SK-N-SH treated with all-trans-retinoic acid at 6 μM for 48 hours (cell line): ENCODE data around the gene DMBT1.

Experiments used
- ATAC-seq: fragments of 200-7000 bp; cut with Tn5 transposase; 3 replicates; pipeline ENCODE4 v1.9.1; 2020; ENCODE audit warnings: mild to moderate bottlenecking, moderate library complexity
- ARNTL ChIP-seq: fragments of 450-650 bp; formaldehyde crosslinking; IDR thresholded peaks from 2 replicates; pipeline ENCODE4 v1.5.0; 2020; ENCODE audit warnings: low read depth, mild to moderate bottlenecking, moderate library complexity, borderline replicate concordance
- BACH2 ChIP-seq: fragments of 250-450 bp; sonication (Bioruptor Pico); IDR thresholded peaks from 2 replicates; pipeline ENCODE4 v1.9.0; 2021; ENCODE audit warnings: mild to moderate bottlenecking, borderline replicate concordance
- CSDC2 ChIP-seq: fragments of 250-450 bp; sonication (Bioruptor Pico); IDR thresholded peaks from 2 replicates; pipeline ENCODE4 v1.5.0; 2020; ENCODE audit warnings: mild to moderate bottlenecking, moderate library complexity
- ESRRG ChIP-seq: fragments of 250-450 bp; sonication (Bioruptor Pico); IDR thresholded peaks from 2 replicates; pipeline ENCODE4 v1.6.1; 2021; ENCODE audit warnings: mild to moderate bottlenecking
- GLIS3 ChIP-seq: fragments of 250-450 bp; sonication (Bioruptor Pico); IDR thresholded peaks from 2 replicates; pipeline ENCODE4 v1.5.0; 2020; ENCODE audit warnings: mild to moderate bottlenecking, moderate library complexity
- ISL1 ChIP-seq: fragments of 250-450 bp; sonication (Bioruptor Pico); IDR thresholded peaks from 2 replicates; pipeline ENCODE4 v2.1.2; 2022; ENCODE audit warnings: mild to moderate bottlenecking, moderate library complexity
- PPARA ChIP-seq: fragments of 250-450 bp; sonication (Bioruptor Pico); IDR thresholded peaks from 2 replicates; pipeline ENCODE4 v1.5.0; 2020; ENCODE audit warnings: mild to moderate bottlenecking, borderline replicate concordance
- RARB ChIP-seq: fragments of 250-450 bp; sonication (Bioruptor Pico); IDR thresholded peaks from 2 replicates; pipeline ENCODE4 v1.8.0; 2021; ENCODE audit warnings: mild to moderate bottlenecking, moderate library complexity
- TCF4 ChIP-seq: fragments of 250-450 bp; sonication (Bioruptor Pico); IDR thresholded peaks from 2 replicates; pipeline ENCODE4 v1.8.0; 2021; ENCODE audit warnings: mild to moderate bottlenecking, moderate library complexity, borderline replicate concordance
- TOX ChIP-seq: fragments of 250-450 bp; sonication (Bioruptor Pico); IDR thresholded peaks from 2 replicates; pipeline ENCODE4 v1.8.0; 2021; ENCODE audit warnings: mild to moderate bottlenecking, moderate library complexity, borderline replicate concordance
- ZC3H10 ChIP-seq: fragments of 250-450 bp; sonication (Bioruptor Pico); IDR thresholded peaks from 2 replicates; pipeline ENCODE4 v1.5.1; 2021; ENCODE audit warnings: mild to moderate bottlenecking, moderate library complexity
- ZFP3 ChIP-seq: fragments of 250-450 bp; sonication (Bioruptor Pico); IDR thresholded peaks from 2 replicates; pipeline ENCODE4 v1.5.0; 2020; ENCODE audit warnings: mild to moderate bottlenecking, moderate library complexity
- ZFP30 ChIP-seq: fragments of 450-650 bp; formaldehyde crosslinking; IDR thresholded peaks from 2 replicates; pipeline ENCODE4 v1.5.0; 2022; ENCODE audit warnings: mild to moderate bottlenecking, moderate library complexity
- ZNF70 ChIP-seq: fragments of 450-650 bp; formaldehyde crosslinking; IDR thresholded peaks from 2 replicates; pipeline ENCODE4 v1.5.0; 2020; ENCODE audit warnings: mild to moderate bottlenecking, moderate library complexity
- ZNF8 ChIP-seq: fragments of 450-650 bp; formaldehyde crosslinking; IDR thresholded peaks from 2 replicates; pipeline ENCODE4 v1.5.0; 2020; ENCODE audit warnings: mild to moderate bottlenecking, moderate library complexity
- TF ChIP-seq, protein P1 (sequence below): fragments of 250-450 bp; sonication (Bioruptor Pico); IDR thresholded peaks from 2 replicates; pipeline ENCODE4 v1.5.1; 2020; ENCODE audit warnings: low read depth, mild to moderate bottlenecking, moderate library complexity
- TF ChIP-seq, protein P2 (sequence below): fragments of 250-450 bp; sonication (Bioruptor Pico); IDR thresholded peaks from 2 replicates; pipeline ENCODE4 v1.5.0; 2020; ENCODE audit warnings: mild to moderate bottlenecking, moderate library complexity
- TF ChIP-seq, protein P3 (sequence below): fragments of 250-450 bp; sonication (Bioruptor Pico); IDR thresholded peaks from 2 replicates; pipeline ENCODE4 v1.8.0; 2020; ENCODE audit warnings: mild to moderate bottlenecking, moderate library complexity, borderline replicate concordance
- TF ChIP-seq, protein P4 (sequence below): fragments of 250-450 bp; sonication (Bioruptor Pico); IDR thresholded peaks from 2 replicates; pipeline ENCODE4 v1.5.1; 2021; ENCODE audit warnings: mild to moderate bottlenecking, moderate library complexity
- TF ChIP-seq, protein P5 (sequence below): fragments of 250-450 bp; sonication (Bioruptor Pico); IDR thresholded peaks from 2 replicates; pipeline ENCODE4 v1.8.0; 2021; ENCODE audit warnings: low read depth, mild to moderate bottlenecking, moderate library complexity, borderline replicate concordance

DMBT1 gene

DNA sequence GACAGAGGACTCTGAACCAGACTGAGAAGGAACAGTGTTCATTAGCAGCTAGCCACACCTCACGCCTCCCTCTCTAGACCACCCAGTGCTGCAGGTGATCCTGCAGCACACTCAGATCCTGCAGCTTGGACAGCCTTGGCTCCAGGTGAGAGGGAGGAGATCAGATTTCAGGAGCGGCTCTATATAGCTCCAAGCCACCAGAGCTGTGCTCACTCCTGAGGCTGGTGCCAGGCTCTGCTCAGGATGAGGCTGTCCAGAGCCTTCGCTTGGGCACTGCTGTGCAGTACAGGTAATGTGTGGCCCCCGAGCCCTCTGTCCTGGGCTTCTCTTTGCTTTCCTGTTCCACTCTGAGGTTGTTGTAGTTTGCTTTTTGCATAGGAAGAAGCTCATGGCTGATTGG, 96.7 kb downstream of the DMBT1 start:
- ATAC-seq: no peak
- TF ChIP-seq, protein P1, sequence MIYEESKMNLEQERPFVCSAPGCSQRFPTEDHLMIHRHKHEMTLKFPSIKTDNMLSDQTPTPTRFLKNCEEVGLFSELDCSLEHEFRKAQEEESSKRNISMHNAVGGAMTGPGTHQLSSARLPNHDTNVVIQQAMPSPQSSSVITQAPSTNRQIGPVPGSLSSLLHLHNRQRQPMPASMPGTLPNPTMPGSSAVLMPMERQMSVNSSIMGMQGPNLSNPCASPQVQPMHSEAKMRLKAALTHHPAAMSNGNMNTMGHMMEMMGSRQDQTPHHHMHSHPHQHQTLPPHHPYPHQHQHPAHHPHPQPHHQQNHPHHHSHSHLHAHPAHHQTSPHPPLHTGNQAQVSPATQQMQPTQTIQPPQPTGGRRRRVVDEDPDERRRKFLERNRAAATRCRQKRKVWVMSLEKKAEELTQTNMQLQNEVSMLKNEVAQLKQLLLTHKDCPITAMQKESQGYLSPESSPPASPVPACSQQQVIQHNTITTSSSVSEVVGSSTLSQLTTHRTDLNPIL: no peak
- TF ChIP-seq ZFP30 (no peak), ESRRG (CRISPR knock-in tag) (no peak), TCF4 (CRISPR knock-in tag) (no peak), ZNF8 (no peak), GLIS3 (CRISPR knock-in tag) (no peak), PPARA (CRISPR knock-in tag) (no peak), CSDC2 (CRISPR knock-in tag) (no peak), ZC3H10 (CRISPR knock-in tag) (no peak), RARB (no peak), ZNF70 (CRISPR knock-in tag) (no peak), ARNTL (CRISPR knock-in tag) (no peak), BACH2 (no peak), ZFP3 (CRISPR knock-in tag) (no peak), ISL1 (CRISPR knock-in tag) (no peak)
- TF ChIP-seq, protein P2, sequence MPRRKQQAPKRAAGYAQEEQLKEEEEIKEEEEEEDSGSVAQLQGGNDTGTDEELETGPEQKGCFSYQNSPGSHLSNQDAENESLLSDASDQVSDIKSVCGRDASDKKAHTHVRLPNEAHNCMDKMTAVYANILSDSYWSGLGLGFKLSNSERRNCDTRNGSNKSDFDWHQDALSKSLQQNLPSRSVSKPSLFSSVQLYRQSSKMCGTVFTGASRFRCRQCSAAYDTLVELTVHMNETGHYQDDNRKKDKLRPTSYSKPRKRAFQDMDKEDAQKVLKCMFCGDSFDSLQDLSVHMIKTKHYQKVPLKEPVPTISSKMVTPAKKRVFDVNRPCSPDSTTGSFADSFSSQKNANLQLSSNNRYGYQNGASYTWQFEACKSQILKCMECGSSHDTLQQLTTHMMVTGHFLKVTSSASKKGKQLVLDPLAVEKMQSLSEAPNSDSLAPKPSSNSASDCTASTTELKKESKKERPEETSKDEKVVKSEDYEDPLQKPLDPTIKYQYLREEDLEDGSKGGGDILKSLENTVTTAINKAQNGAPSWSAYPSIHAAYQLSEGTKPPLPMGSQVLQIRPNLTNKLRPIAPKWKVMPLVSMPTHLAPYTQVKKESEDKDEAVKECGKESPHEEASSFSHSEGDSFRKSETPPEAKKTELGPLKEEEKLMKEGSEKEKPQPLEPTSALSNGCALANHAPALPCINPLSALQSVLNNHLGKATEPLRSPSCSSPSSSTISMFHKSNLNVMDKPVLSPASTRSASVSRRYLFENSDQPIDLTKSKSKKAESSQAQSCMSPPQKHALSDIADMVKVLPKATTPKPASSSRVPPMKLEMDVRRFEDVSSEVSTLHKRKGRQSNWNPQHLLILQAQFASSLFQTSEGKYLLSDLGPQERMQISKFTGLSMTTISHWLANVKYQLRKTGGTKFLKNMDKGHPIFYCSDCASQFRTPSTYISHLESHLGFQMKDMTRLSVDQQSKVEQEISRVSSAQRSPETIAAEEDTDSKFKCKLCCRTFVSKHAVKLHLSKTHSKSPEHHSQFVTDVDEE (CRISPR knock-in tag): no peak
- TF ChIP-seq, protein P3, sequence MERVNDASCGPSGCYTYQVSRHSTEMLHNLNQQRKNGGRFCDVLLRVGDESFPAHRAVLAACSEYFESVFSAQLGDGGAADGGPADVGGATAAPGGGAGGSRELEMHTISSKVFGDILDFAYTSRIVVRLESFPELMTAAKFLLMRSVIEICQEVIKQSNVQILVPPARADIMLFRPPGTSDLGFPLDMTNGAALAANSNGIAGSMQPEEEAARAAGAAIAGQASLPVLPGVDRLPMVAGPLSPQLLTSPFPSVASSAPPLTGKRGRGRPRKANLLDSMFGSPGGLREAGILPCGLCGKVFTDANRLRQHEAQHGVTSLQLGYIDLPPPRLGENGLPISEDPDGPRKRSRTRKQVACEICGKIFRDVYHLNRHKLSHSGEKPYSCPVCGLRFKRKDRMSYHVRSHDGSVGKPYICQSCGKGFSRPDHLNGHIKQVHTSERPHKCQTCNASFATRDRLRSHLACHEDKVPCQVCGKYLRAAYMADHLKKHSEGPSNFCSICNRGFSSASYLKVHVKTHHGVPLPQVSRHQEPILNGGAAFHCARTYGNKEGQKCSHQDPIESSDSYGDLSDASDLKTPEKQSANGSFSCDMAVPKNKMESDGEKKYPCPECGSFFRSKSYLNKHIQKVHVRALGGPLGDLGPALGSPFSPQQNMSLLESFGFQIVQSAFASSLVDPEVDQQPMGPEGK (CRISPR knock-in tag): no peak
- TF ChIP-seq, protein P4, sequence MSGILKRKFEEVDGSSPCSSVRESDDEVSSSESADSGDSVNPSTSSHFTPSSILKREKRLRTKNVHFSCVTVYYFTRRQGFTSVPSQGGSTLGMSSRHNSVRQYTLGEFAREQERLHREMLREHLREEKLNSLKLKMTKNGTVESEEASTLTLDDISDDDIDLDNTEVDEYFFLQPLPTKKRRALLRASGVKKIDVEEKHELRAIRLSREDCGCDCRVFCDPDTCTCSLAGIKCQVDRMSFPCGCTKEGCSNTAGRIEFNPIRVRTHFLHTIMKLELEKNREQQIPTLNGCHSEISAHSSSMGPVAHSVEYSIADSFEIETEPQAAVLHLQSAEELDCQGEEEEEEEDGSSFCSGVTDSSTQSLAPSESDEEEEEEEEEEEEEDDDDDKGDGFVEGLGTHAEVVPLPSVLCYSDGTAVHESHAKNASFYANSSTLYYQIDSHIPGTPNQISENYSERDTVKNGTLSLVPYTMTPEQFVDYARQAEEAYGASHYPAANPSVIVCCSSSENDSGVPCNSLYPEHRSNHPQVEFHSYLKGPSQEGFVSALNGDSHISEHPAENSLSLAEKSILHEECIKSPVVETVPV (CRISPR knock-in tag): no peak
- TF ChIP-seq, protein P5, sequence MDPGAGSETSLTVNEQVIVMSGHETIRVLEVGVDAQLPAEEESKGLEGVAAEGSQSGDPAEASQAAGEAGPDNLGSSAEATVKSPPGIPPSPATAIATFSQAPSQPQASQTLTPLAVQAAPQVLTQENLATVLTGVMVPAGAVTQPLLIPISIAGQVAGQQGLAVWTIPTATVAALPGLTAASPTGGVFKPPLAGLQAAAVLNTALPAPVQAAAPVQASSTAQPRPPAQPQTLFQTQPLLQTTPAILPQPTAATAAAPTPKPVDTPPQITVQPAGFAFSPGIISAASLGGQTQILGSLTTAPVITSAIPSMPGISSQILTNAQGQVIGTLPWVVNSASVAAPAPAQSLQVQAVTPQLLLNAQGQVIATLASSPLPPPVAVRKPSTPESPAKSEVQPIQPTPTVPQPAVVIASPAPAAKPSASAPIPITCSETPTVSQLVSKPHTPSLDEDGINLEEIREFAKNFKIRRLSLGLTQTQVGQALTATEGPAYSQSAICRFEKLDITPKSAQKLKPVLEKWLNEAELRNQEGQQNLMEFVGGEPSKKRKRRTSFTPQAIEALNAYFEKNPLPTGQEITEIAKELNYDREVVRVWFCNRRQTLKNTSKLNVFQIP (CRISPR knock-in tag): no peak
- TF ChIP-seq, all 23 proteins: peak for 0

DNA sequence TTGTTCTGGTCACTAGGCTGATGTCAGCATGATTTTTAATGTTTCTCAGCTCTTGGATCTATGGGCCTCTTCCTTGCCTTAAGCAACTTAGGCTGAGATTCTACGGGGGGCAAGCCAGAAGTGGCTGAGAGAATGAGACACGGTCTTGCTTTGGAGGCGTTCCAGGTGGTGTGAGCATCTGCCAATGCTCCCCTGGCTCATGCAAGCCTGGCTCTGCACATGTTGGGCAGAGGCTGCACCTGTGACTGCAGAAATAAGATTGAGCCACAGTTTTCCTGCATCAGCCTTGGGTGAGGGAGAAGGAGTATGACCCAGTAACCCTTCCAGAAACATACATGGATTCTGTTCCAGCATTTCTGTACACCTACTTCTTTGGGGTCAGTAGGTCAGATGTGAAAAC, 97.2 kb downstream of the DMBT1 start:
- no peak for ATAC-seq

More for the DNA sequence above, 97.2 kb downstream of the DMBT1 start:
- TF ChIP-seq, protein P4 (CRISPR knock-in tag): no peak
- TF ChIP-seq GLIS3 (CRISPR knock-in tag) (no peak), TOX (CRISPR knock-in tag) (no peak), RARB (no peak)
